Trophoblast cell (in vitro differentiated cells and primary cell): ENCODE results near the gene AP1S3.
"Not testable (repeated sequence)": the region's sequence is repeated elsewhere in the genome, so short reads cannot be mapped to it uniquely, and the experiment has no call there.

Source experiments
- DNase-seq, 2 donors: peaks; one replicate each; pipeline ENCODE4 v3.0.0-alpha.2; 2016
- H2AFZ ChIP-seq: 2 replicates; pipeline ENCODE4 v1.6.1; 2013; ENCODE audit warnings: low read length, moderate library complexity, mild to moderate bottlenecking; ENCODE audit not compliant: insufficient read depth, poor library complexity
- H2AK5ac ChIP-seq: 2 replicates; pipeline ENCODE4 v1.6.1; 2013; ENCODE audit warnings: mild to moderate bottlenecking, low read length
- H2BK120ac ChIP-seq: 2 replicates; pipeline ENCODE4 v1.6.1; 2013; ENCODE audit warnings: low read length, mild to moderate bottlenecking, moderate library complexity; ENCODE audit not compliant: insufficient read depth, poor library complexity
- H2BK12ac ChIP-seq: 2 replicates; pipeline ENCODE4 v1.6.1; 2013; ENCODE audit warnings: mild to moderate bottlenecking, low read length, moderate library complexity
- H2BK5ac ChIP-seq: 2 replicates; pipeline ENCODE4 v1.6.1; 2013; ENCODE audit warnings: low read length, low read depth, moderate library complexity, mild to moderate bottlenecking; ENCODE audit not compliant: poor library complexity
- H3K14ac ChIP-seq: 2 replicates; pipeline ENCODE4 v1.6.1; 2013; ENCODE audit warnings: mild to moderate bottlenecking, low read length
- H3K18ac ChIP-seq: 2 replicates; pipeline ENCODE4 v1.6.1; 2013; ENCODE audit warnings: mild to moderate bottlenecking, low read length
- H3K23ac ChIP-seq: 2 replicates; pipeline ENCODE4 v1.6.1; 2013; ENCODE audit warnings: low read length
- H3K27ac ChIP-seq: 2 replicates; pipeline ENCODE4 v1.5.1; 2013; ENCODE audit warnings: low read depth, mild to moderate bottlenecking, inconsistent platforms, low read length, moderate library complexity
- H3K27me3 ChIP-seq: 2 replicates; pipeline ENCODE4 v1.6.1; 2013; ENCODE audit warnings: inconsistent platforms, mild to moderate bottlenecking, low read length, moderate library complexity; ENCODE audit not compliant: insufficient read depth
- H3K36me3 ChIP-seq, 2 experiments: 1 replicate in 1 of 2; 2 replicates in 1 of 2; pipeline ENCODE4 v1.6.1; 2013; ENCODE audit warnings: low read length in 2 of 2, mild to moderate bottlenecking in 2 of 2, moderate library complexity in 1 of 2; ENCODE audit not compliant: insufficient read depth in 2 of 2, control insufficient read depth in 1 of 2
- H3K4ac ChIP-seq: 2 replicates; pipeline ENCODE4 v1.6.1; 2013; ENCODE audit warnings: low read depth, mild to moderate bottlenecking, low read length, moderate library complexity
- H3K4me1 ChIP-seq, 2 experiments: 1 replicate in 1 of 2; 2 replicates in 1 of 2; pipeline ENCODE4 v1.6.1; 2013; ENCODE audit warnings: low read length in 2 of 2, mild to moderate bottlenecking in 2 of 2, moderate library complexity in 1 of 2; ENCODE audit not compliant: insufficient read depth in 2 of 2, control insufficient read depth in 1 of 2
- H3K4me2 ChIP-seq: 2 replicates; pipeline ENCODE4 v1.6.1; 2013; ENCODE audit warnings: inconsistent platforms, mild to moderate bottlenecking, low read length, moderate library complexity
- H3K4me3 ChIP-seq: 2 replicates; pipeline ENCODE4 v1.5.1; 2013; ENCODE audit warnings: mild to moderate bottlenecking, low read depth, low read length, inconsistent platforms
- H3K79me1 ChIP-seq: one replicate; pipeline ENCODE4 v1.6.1; 2013; ENCODE audit warnings: low read length
- H3K79me2 ChIP-seq: 2 replicates; pipeline ENCODE4 v1.6.1; 2013; ENCODE audit warnings: low read length, mild to moderate bottlenecking; ENCODE audit not compliant: control insufficient read depth, insufficient read depth, poor library complexity
- H3K9ac ChIP-seq: 2 replicates; pipeline ENCODE4 v1.6.1; 2013; ENCODE audit warnings: mild to moderate bottlenecking, low read length
- H3K9me3 ChIP-seq: 2 replicates; pipeline ENCODE4 v1.6.1; 2013; ENCODE audit warnings: low read depth, mild to moderate bottlenecking, control low read depth, inconsistent platforms, low read length; ENCODE audit not compliant: insufficient read depth
- H4K12ac ChIP-seq: 2 replicates; pipeline ENCODE4 v1.6.1; 2013; ENCODE audit warnings: low read depth, mild to moderate bottlenecking, low read length, moderate library complexity
- H4K8ac ChIP-seq: 2 replicates; pipeline ENCODE4 v1.6.1; 2013; ENCODE audit warnings: low read depth, mild to moderate bottlenecking, low read length, moderate library complexity
- H4K91ac ChIP-seq: one replicate; pipeline ENCODE4 v1.6.1; 2013; ENCODE audit warnings: low read depth, mild to moderate bottlenecking, low read length, moderate library complexity
- WGBS: extraction: QIAGEN DNeasy Blood & Tissue Kit; methylation state at CpG from one replicate; pipeline ENCODE4 v1.1.7; 2013; ENCODE audit warnings: missing lambda C conversion rate; ENCODE audit not compliant: insufficient read length, insufficient coverage; ENCODE audit errors: extremely low coverage; 5-methylcytosine and 5-hydroxymethylcytosine counted together

AP1S3 gene

DNA sequence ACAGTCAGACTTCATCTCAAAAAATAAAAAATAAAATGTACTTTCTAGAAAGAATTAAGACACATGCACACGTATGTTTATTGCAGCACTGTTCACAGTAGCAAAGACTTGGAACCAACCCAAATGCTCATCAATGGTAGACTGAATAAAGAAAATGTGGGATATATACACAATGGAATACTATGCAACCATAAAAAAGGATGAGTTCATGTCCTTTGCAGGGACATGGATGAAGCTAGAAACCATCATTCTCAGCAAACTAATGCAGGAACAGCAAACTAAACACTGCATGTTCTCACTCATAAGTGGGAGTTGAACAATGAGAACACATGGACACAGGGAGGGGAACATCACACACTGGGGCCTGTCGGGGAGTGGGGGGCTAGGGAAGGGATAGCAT, 35.4 kb upstream of the AP1S3 start:
- not testable (repeated sequence) for H2BK12ac ChIP-seq, H3K4me2 ChIP-seq, H3K14ac ChIP-seq, H3K23ac ChIP-seq, H2AFZ ChIP-seq, H3K27me3 ChIP-seq, DNase-seq, H4K8ac ChIP-seq, H3K4me1 ChIP-seq, H3K4ac ChIP-seq, H2AK5ac ChIP-seq, H4K12ac ChIP-seq, H3K79me1 ChIP-seq, H3K79me2 ChIP-seq, H4K91ac ChIP-seq, H2BK120ac ChIP-seq, H2BK5ac ChIP-seq, H3K9ac ChIP-seq, H3K9me3 ChIP-seq, H3K18ac ChIP-seq, H3K27ac ChIP-seq, H3K4me3 ChIP-seq
- peaks cover 2 to 17% of the 10 kb centered on the region in 2 experiments for H3K36me3 ChIP-seq
- WGBS, result no CpG with 5 or more reads among the region's 2 CpGs

DNA sequence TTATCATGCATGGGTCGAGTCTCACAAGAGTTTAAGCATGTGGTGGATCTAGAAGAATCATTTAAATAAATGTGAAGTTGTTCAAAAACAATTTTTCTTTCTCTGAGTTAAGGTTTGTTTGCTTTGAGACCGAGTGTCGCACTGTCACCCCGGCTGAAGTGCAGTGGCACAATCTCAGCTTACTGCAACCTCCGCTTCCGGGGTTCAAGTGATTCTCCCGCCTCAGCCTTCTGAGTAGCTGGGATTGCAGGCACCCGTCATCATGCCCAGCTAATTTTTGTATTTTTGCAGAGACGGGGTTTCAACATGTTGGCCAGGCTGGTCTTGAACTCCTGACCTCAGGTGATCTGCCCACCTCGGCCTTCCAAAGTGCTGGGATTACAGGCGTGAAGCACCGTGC, 34.3 kb upstream of the AP1S3 start:
- not testable (repeated sequence) for H2BK120ac ChIP-seq, H3K4me1 ChIP-seq, H3K27me3 ChIP-seq, H3K27ac ChIP-seq, H2BK5ac ChIP-seq, H3K18ac ChIP-seq, H3K4ac ChIP-seq, H4K8ac ChIP-seq, H4K12ac ChIP-seq, H3K23ac ChIP-seq, H3K4me3 ChIP-seq, H3K14ac ChIP-seq, DNase-seq, H2AFZ ChIP-seq, H2AK5ac ChIP-seq, H3K9me3 ChIP-seq, H3K79me1 ChIP-seq, H3K79me2 ChIP-seq, H3K4me2 ChIP-seq, H3K9ac ChIP-seq, H4K91ac ChIP-seq, H2BK12ac ChIP-seq
- H3K36me3 ChIP-seq, result peaks cover 2 to 17% of the 10 kb centered on the region in 2 experiments
- no CpG with 5 or more reads among the region's 12 CpGs for WGBS

DNA sequence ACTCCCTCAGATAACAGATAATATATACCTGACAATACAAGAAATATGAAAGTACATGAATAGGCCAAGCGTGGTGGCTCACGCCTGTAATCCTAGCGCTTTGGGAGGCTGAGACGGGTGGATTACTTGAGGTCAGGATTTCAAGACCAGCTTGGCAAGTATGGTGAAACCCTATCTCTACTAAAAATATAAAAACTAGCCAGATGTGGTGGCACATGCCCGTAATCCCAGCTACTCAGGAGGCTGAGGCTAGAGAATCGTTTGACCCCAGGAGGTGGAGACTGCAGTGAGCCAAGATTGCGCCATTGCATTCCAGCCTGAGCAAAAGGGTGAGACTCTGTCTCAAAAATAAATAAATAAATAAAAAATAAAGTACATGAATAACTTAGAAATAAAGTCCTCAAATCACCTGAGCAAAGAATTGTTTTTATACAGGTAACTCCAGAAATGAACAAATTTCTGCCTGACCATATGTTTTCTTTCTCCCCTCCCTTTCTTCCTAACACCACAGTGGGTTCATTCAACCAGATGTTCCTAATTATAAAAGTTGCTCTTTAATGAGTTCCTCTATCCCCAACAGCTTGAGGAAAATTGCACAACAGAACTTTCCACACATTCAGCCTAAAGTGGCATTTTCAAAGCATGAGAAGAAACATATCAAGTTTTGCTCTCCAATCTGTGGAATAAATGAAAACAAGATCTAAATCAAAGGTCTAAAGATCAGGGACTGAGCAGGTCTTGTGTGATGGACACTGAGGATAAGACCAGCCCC, 33.6 kb upstream of the AP1S3 start:
- no peak overlapping the region for H3K4me2 ChIP-seq

GRCh38 chr2:223868005-223868404, 30.6 kb upstream of the AP1S3 start:
- Histone ChIP-seq H3K36me3 (peaks cover 2 to 9% of the 10 kb centered on the region in 2 experiments), H2BK5ac (no peak overlapping the region), H3K27me3 (no peaks in the 10 kb centered on the region), H2BK120ac (no peak overlapping the region), H3K18ac (no peak overlapping the region), H3K4me2 (no peak overlapping the region), H3K14ac (no peak overlapping the region), H3K9ac (no peak overlapping the region), H3K4ac (no peak overlapping the region), H2AK5ac (no peak overlapping the region), H2BK12ac (no peak overlapping the region), H4K12ac (no peak overlapping the region), H3K9me3 (no peaks in the 10 kb centered on the region), H3K27ac (no peak overlapping the region), H3K79me1 (no peaks in the 10 kb centered on the region), H3K79me2 (no peaks in the 10 kb centered on the region), H4K91ac (no peak overlapping the region), H4K8ac (no peak overlapping the region), H2AFZ (no peak overlapping the region), H3K23ac (no peak overlapping the region), H3K4me3 (no peak overlapping the region), H3K4me1 (no peaks in the 10 kb centered on the region)
- WGBS, result no CpG with 5 or more reads among the region's 3 CpGs
- peak; percentile 33 to 62 for DNase-seq

More for the DNA sequence above, 33.6 kb upstream of the AP1S3 start:
- H3K9ac ChIP-seq, result no peak overlapping the region
- no peak overlapping the region for H2BK12ac ChIP-seq
- H3K4ac ChIP-seq, result no peak overlapping the region
- no peak overlapping the region for H4K91ac ChIP-seq
- no peak overlapping the region for H3K18ac ChIP-seq
- WGBS, result no CpG with 5 or more reads among the region's 7 CpGs
- no peaks in the 10 kb centered on the region for H3K4me1 ChIP-seq
- H3K4me3 ChIP-seq, result no peak overlapping the region
- H4K12ac ChIP-seq, result no peak overlapping the region
- DNase-seq, result no peak
- no peaks in the 10 kb centered on the region for H3K27me3 ChIP-seq
- H3K9me3 ChIP-seq, result no peaks in the 10 kb centered on the region
- no peak overlapping the region for H3K27ac ChIP-seq
- H2BK120ac ChIP-seq, result no peak overlapping the region
- H2BK5ac ChIP-seq, result no peak overlapping the region
- H3K14ac ChIP-seq, result no peak overlapping the region
- no peak overlapping the region for H2AFZ ChIP-seq
- no peaks in the 10 kb centered on the region for H3K79me2 ChIP-seq
- H3K23ac ChIP-seq, result no peak overlapping the region
- H3K36me3 ChIP-seq, result peaks cover 2 to 17% of the 10 kb centered on the region in 2 experiments
- no peak overlapping the region for H4K8ac ChIP-seq
- H2AK5ac ChIP-seq, result no peak overlapping the region
- H3K79me1 ChIP-seq, result no peaks in the 10 kb centered on the region
